ENCODE results near the gene HAS3.

GRCh38 chr16:69114976-69115355, 9.5 kb downstream of the HAS3 start:
- no peak for TF ChIP-seq CTCF (IDR thresholded peaks at IDR 0.05)
- no peak for TF ChIP-seq POLR2A (IDR thresholded peaks at IDR 0.05)
